Amygdala (tissue), 56 donors: Measurements from ENCODE around the gene SLF1.
"Not testable (repeated sequence)": the region's sequence is repeated elsewhere in the genome, so short reads cannot be mapped to it uniquely, and the experiment has no call there.

Source experiments
- DNase-seq, 56 donors: peaks; one replicate each; lab custom pipeline; 2025; lab: John Stamatoyannopoulos, UW

SLF1 gene

GRCh38 chr5:94618493-94619328, at the start of gene SLF1, which contains the start of gene KIAA0825:
Gene SLF1 (plus strand): TSS chr5:94618669. CDS start chr5:94628811, 10,142 bp downstream.
Gene KIAA0825 (minus strand): TSS chr5:94618604. CDS start chr5:94537126, 81,478 bp downstream.
- DNase-seq = peak; percentile 25 to 92 (median 78)

GRCh38 chr5:94571415-94571814, 47.1 kb upstream of the SLF1 start:
- DNase-seq = no peak

DNA sequence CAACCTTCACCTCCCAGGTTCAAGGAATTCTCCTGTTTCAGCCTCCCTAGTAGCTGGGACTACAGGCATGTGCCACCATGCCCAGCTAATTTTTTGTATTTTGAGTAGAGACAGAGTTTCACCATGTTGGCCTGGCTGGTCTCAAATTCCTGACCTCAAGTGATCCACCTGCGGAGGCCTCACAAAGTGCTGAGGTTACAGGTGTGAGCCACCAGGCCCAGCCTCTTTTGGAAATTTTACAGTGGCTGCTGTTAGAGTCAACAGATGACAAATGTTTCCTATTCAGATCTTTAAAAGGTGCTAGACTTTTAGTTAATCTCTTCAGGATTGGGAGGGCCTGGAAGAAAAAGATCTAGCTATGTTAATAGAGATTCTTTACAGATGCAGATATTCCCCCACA, 45.1 kb upstream of the SLF1 start:
- not testable (repeated sequence) for DNase-seq

DNA sequence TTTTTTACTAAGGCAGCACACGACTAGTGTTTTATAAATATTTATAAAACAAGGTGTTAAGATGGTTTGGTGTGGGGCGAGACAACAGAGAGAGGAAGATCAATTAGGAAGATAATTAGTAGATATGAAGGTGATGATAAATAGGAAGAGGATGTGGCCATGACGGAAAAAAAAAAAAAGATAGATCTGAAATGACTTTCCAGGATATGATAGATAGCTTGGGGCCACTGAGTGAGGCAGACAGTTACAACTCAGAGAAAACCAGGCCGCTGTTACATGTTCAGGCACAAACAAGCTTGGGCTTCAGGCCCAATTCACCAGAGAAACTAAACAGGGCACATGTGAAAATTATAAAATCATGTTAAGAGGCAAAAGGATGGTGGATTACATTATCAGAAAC, 43.3 kb upstream of the SLF1 start:
- DNase-seq = no peak

DNA sequence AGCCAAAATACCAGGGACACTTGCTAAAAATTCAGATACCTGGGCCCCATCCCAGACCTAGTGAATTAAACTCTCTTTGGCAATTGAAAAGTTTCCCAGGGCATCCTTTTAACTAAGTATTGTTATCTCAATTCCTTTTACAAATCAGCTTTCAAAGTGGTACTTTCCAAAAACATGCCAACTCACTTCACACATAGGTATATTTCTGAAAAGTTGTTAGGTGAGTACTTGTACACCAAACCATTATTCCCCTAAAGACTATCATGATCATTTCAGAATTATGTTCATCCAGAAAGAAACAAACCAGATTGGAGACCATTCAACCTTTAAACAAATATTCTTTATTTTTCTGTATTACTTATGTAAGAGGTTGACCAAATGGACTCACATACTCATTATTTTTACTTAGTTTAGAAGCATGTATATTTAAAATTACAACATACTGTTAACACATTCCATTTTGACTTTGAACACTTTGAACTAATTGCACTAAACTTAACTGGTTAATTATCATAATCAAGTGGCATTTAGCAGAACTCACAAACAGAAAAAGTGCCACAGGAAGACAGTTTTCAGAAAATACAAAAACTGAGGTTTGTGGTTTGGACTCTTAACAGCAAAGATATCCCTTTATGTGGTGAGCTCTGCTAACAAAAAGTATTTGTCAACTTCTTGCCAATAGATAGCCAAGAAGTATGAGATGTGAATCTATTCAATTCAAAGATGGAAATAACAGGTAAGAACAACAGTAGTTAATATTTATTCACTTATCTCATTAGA, 40.8 kb upstream of the SLF1 start:
- no peak for DNase-seq

DNA sequence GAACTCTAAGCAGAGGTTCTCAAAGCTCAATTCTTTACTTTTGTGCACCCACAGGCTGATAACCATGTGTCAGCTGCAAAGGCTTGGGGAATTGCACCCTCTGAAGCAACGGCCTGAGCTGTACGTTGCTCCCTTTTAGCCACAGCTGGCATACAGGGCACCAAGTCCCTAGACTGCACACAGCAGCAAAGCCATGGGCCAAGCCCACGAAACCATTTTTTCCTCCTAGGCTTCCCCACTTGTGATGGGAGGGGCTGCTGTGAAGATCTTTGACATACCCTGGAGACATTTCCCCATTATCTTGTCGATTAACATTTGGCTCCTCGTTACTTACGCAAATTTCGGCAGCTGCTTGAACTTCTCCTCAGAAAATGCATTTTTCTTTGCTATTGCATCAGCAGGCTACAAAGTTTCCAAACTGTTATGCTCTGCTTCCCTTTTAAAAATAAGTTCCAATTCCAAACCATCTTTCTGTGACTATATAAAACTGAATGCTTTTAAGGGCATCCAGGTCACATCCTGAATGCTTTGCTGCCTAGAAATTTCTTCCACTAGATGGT, 23.1 kb upstream of the SLF1 start:
- no peak for DNase-seq

DNA sequence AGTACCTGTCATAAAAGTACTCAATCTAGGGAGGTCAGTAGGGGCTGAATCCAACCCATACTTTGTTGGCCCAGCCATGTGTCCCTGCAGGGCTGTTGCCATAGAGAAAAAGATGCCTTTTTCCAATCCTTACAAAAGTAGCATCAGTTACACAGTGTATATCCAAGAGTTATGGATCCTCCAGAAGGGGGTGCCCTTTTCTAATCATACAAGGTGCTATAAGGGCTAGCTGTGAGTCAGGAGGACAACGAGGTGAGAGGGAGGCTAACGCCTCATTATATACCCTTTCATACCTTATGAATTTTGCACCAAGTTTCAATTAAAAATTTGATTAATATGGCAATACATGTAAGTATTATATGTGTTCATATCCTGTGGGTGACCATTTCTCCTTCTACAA, 4.9 kb upstream of the SLF1 start:
- DNase-seq = no peak

DNA sequence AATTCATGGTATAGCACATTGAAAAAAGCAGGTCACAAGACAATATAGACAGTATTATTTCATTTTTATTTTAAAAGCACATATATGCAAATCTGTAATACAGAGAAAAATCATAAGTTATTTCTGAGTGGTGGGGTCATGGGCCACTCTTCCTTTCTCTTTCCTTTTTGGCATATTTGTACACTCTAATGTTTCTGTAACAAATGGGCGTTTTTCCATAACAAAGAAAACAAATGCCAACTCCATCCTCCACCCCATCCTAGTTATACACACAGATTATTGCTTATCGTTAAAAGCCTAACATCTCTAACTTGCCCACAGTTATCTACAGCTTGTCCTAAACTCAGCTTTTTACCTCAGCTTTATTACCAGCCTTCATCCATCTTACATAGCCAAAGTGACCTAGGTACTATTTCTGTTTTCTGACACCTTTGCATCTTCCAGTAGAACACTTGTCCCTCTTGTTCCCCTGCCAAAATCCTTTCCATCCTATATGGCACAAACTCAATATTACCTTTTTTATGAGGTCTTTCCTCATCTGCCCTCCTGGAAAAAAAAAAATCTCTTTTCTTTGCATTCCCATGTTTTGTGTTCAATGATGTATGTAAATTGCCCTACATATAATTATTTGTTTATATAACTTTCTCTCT, 4.2 kb upstream of the SLF1 start:
- DNase-seq = no peak

GRCh38 chr5:94615862-94616261, 2.6 kb upstream of the SLF1 start:
- no peak for DNase-seq

DNA sequence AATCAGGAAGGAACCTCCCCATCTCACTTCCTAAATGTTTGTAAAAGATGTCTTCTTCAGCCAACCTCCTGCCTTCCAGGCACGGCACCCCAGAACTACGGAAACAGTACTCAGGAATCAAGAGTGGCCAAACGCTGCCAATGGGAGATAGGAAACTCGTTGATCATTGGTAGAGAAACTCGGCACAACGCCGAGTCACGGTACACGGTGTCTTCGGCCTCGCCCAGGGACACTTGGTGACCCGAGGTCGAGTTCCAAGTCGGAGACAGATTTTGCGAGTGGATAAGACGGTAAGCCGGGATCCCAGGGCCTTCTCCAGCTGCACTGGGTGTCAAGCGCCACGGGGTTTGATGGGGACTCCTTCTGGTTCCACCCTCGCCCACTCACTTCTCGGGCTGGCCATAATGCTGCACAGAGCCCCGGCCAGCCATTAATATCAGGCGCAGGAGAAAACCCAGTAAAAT, 408 bp upstream of the SLF1 start:
- DNase-seq = peak in 28 of 56 donors; percentile 8 to 84 (median 59)

GRCh38 chr5:94620256-94620655, 1.8 kb downstream of the SLF1 start:
- DNase-seq = no peak

- DNase-seq = no peak
Measured at GRCh38 chr5:94621763-94622162, 3.3 kb downstream of the SLF1 start.

DNA sequence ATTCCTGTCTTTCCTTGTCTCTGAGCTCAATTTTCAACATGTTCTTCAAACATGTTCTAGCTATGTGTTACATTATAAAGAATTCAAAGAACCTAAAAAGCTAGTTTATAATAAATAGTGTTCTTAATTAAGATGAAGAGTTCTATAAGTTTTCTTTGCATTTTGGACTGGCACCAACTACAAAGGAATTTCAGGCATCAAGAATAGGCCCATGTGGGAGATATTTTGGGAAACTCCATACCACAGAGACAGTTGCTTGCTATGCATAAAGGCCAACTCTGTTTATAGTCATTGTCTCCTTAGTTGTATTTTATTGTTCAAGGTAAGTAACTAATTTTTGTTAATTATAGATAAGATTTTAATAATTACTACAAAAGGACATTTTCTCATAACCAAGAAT, 4.5 kb downstream of the SLF1 start:
- no peak for DNase-seq

- DNase-seq = no peak
Measured at GRCh38 chr5:94623877-94624276, 5.4 kb downstream of the SLF1 start.

DNA sequence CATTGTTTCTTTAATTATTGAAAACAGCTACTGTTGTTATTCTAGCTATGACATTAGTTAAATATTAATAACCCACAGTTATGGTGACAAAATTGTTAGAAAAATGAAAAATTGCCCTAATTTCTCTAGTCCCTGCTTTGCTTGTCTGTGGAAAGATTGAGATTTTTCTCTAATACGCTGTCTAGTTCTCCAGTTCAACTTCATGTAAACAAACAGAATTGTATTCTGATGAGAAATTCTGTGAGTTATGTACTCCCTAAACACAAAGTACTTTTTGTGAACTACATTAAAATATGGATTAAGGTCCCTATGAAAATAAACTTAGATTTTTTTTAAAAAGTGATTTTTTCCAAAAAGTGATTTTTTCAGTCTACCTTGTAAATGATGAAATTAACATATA, 8.7 kb downstream of the SLF1 start:
- DNase-seq = no peak

DNA sequence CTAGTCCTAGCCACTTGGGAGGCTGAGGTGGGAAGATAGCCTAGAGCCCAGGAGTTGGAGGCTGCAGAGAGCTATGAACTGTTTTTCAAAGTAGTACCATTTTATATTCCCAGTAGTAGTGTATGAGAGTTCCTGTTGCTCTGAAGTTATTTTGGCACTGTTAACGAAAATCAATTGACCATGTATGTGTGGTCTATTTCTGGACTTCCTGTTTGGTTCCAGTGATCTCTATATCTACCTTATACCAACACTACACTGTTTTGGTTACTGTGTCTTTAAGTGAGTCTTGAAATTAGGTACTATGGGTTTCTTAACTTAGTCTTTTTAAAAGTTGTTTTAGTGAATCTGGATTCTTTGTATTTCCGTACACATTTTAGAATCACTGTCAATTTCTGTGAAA, 13.6 kb downstream of the SLF1 start:
- DNase-seq = no peak

- no peak for DNase-seq
Measured at GRCh38 chr5:94640176-94640575, 21.7 kb downstream of the SLF1 start.

DNA sequence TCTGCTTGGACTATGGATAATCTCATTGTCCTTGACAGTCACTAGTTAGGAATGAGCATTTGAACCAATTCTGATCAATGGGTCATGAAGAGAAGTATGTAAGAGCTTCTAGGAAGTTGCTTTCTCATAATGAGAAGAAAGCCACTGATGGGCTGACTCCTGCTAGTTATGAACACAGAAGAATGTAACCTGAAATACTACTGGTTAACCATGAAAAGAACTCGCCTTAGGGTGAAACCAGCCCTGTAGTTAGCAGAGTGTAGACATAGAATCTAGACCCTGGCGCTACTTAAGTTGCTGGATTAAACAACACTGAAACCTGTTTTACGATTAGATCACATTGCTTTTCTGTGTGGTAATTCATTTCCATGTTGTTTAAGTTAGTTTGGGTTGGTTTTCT, 26.6 kb downstream of the SLF1 start:
- no peak for DNase-seq

GRCh38 chr5:94646758-94647157, 28.3 kb downstream of the SLF1 start:
- no peak for DNase-seq

GRCh38 chr5:94649874-94650273, 31.4 kb downstream of the SLF1 start:
- no peak for DNase-seq

DNA sequence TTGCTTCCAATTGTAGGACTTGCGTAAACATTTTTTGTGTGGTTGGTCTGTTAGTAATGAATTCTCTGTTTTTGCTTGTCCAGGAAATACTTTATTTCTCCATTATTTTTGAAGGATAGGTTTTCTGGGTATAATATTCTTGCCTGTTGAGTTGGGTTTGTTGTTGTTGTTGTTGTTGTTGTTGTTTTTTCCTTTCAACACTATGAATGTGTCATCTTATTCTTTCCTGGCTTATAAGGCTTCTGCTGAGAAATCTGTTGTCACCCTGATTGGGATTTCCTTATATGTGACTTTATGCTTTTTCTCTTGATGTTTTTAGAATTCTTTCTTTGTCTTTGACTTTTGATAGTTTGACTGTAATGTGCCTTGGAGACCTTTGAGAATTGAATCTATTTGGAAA, 39.8 kb downstream of the SLF1 start:
- DNase-seq = no peak
